Measurements from ENCODE around the gene TRMT10B. TPM values are rescaled to one million over a fixed set of nuclear protein-coding genes. Genes with fewer than 3 reads are reported as not detected.

TRMT10B gene
- total RNA-seq, 4 donors from 2014 or later: 0.88 to 14.6 (median 5.2) TPM

GRCh38 chr9:37775216-37775919, 21.8 kb downstream of the TRMT10B start:
- Histone ChIP-seq H3K4me3 (no peak overlapping the region), H3K36me3 (no peaks in the 10 kb centered on the region), H3K27ac (no peak overlapping the region), H3K9me3 (no peaks in the 10 kb centered on the region), H3K27me3 (no peaks in the 10 kb centered on the region), H3K4me1 (no peaks in the 10 kb centered on the region)
- no peak for TF ChIP-seq POLR2A (IDR thresholded peaks at IDR 0.05)
- TF ChIP-seq CTCF (IDR thresholded peaks at IDR 0.05): no peak
- DNase-seq: no peak
- intact Hi-C loops (cut with DNase I; ENCODE audit: low total_unique reads): no loop called here

- no peaks in the 10 kb centered on the region for H3K36me3 ChIP-seq
- intact Hi-C loops (cut with DNase I; ENCODE audit: low total_unique reads): no loop called here
- TF ChIP-seq CTCF (IDR thresholded peaks at IDR 0.05): no peak
- TF ChIP-seq POLR2A (IDR thresholded peaks at IDR 0.05): no peak
These were observed 22.7 kb downstream of the TRMT10B start for GRCh38 chr9:37776328-37776727.

GRCh38 chr9:37778534-37778933, 24.9 kb downstream of the TRMT10B start:
- Histone ChIP-seq H3K36me3 (no peaks in the 10 kb centered on the region), H3K27me3 (no peaks in the 10 kb centered on the region), H3K4me3 (no peak overlapping the region), H3K9me3 (no peaks in the 10 kb centered on the region), H3K4me1 (no peaks in the 10 kb centered on the region), H3K27ac (no peak overlapping the region)
- intact Hi-C loops (cut with DNase I; ENCODE audit: low total_unique reads): no loop called here
- TF ChIP-seq CTCF (IDR thresholded peaks at IDR 0.05) (no peak), POLR2A (IDR thresholded peaks at IDR 0.05) (no peak)
- DNase-seq: no peak

More at GRCh38 chr9:37776328-37776727, 22.7 kb downstream of the TRMT10B start:
- Histone ChIP-seq H3K27me3 (no peaks in the 10 kb centered on the region), H3K9me3 (no peaks in the 10 kb centered on the region), H3K27ac (no peak overlapping the region), H3K4me1 (no peaks in the 10 kb centered on the region), H3K4me3 (no peak overlapping the region)
- DNase-seq: no peak

GRCh38 chr9:37784291-37784615, 30.6 kb downstream of the TRMT10B start:
- Histone ChIP-seq H3K27ac (peak overlapping the region; percentile 70 to 88), H3K36me3 (no peaks in the 10 kb centered on the region), H3K4me1 (no peaks in the 10 kb centered on the region), H3K27me3 (no peaks in the 10 kb centered on the region), H3K4me3 (peak overlapping the region; percentile 95 to 96), H3K9me3 (no peaks in the 10 kb centered on the region)
- no peak for DNase-seq
- intact Hi-C loops (cut with DNase I; ENCODE audit: low total_unique reads): no loop called here
- TF ChIP-seq POLR2A (IDR thresholded peaks at IDR 0.05) (no peak), CTCF (IDR thresholded peaks at IDR 0.05) (no peak)

GRCh38 chr9:37784616-37785483, 31.2 kb downstream of the TRMT10B start, which contains the start of gene EXOSC3:
Gene EXOSC3, minus strand, starts transcription at chr9:37785064. Its CDS starts 20 bp downstream, at chr9:37785044.
- TF ChIP-seq POLR2A (IDR thresholded peaks at IDR 0.05) (peak; percentile 28 to 51), CTCF (IDR thresholded peaks at IDR 0.05) (no peak)

More at GRCh38 chr9:37784616-37785483, 31.2 kb downstream of the TRMT10B start, which contains the start of gene EXOSC3:
- peak within 1 kb of the TSS; percentile 95 to 96 for H3K4me3 ChIP-seq
- peak; percentile 82 to 83 for DNase-seq
- no peaks in the 10 kb centered on the region for H3K36me3 ChIP-seq
- H3K27ac ChIP-seq: peak within 1 kb of the TSS; percentile 70 to 88
- no peaks in the 10 kb centered on the region for H3K27me3 ChIP-seq
- H3K9me3 ChIP-seq: no peaks in the 10 kb centered on the region
- no peaks in the 10 kb centered on the region for H3K4me1 ChIP-seq
- intact Hi-C loops (cut with DNase I; ENCODE audit: low total_unique reads): no loop called here

All from uterus (tissue), 4 donors.